Limb (tissue), 2 donors: Measurements from ENCODE around the gene BACH2.

Experiments used
- DNase-seq, 2 donors: peaks; one replicate each; pipeline ENCODE4 v3.0.0-alpha.2; 2016; ENCODE audit errors: extremely low spot score in 2 of 2

The BACH2 gene

DNA sequence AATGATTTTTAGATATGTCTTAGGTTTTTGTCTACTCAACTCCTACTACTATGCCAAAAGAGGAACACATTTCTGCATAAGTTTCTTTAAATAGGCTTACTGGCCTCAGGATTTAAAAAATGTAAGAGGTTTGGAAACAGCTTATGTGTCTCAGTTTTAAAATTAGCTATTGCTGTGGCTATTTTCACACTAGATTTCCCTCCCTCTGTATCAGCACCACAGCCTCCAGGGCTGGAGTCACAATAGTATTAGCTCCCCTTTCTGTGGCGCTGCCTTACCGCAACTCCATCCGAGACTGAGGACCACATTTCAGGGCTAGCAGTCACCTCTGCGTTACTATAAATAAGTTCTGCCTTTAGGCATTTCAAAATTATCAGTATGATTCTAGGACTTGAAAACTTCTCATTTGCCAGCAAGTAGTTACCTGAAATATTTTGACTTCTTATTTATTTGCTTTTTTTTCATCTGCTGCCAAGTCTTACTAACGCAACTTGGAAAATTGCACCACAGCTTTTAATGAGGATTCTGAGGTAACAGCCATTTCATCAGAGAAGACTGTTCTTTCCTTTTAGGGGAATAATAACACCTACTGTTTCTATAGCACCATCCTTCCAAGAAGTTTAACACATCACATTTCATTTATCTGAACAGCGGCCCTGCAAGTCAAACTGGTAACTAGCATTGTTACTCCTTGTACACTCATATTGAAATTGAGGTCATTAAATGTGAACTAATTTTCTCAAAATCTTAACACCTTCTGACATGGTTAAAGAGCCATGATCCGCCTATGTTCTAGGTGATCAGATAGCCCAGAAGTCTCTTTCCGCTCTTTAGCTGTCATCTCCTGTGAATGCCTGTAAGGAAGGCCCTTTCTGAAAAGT is 296.5 kb downstream of the BACH2 start:
- DNase-seq = no peak

DNA sequence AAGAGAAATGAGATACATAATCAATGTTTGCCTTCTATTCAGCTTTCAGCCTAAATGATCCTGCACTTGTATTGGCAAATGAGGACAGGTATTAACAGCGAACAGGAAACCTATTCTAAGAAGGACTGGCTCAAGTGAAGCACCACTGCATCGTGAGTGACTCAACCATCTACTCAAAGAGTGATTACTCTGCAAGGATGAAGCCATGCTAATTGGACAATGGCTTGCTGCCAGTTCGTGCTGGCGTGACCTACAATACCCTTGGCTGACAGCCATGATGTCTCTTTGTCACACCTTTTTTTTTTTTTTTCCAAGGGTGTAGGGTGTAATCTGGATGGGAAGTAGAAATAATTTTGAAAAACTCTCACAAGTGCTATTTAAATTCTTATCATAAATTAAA is 297.5 kb downstream of the BACH2 start:
- peak in 1 of 2 donors; percentile 57 for DNase-seq

DNA sequence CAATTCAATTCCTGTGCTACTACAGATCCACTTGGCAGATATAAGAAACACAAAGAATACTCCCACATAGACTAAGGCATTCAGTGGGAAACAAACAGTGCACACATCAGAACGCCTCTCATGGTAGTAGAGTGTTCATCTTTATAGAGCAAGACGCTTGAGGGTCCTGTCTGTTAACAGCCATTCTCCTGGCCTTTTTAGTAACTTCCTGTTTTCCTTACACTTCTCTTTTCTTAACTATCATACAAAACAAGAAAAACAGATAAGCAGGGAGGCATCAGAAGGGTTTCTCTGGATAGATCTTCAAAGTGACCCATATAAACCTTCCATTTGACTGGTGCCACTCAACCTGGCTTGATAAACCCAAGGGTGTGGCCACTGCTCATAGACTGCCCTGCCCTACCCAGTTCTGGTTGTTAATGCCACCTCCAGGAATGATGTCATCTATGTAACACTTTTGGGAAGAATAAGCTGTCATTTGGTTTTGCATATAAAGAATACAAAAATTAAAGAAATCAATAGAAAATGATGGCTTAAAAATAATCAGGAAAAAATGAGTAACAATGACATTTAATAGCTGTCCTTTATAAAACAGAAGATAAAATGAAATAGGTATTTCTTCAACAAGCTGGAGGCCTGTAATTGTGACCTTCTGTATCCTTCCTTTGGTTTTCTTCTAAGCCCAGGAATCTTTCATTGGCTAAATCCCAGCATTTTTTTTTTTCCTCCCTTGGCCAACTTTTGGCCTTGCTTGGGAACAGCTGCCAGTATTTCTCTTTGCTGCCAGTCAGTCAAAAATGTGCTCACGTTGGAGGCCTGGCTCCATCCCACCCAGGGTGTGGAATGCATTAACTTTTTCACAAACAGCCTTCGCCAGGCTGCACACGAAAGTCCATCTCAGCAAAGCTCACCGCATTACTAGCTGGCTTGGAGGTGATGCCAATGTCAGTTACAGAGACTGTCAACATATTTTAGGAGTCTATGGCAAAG is 298.9 kb downstream of the BACH2 start:
- DNase-seq = peak; percentile 59 to 60

DNA sequence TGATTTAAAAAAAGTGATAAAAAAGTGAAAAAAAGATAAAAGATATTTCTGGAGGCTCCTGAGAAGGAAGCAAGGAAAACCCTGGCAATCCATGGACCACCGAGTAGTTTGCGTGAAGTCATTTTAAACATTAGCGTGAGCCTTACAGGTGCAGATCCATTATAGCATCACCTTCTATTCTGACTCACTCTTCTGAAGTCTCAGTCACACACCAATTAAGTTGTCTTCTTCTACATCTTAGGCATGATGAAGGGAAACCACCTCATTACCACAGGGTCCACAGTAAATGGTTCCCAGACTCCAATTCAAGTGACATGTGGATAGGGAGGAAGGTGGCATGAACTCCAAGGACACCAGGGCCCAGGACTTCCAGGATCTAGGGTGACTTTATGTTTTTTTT is 303.2 kb downstream of the BACH2 start:
- no peak for DNase-seq

DNA sequence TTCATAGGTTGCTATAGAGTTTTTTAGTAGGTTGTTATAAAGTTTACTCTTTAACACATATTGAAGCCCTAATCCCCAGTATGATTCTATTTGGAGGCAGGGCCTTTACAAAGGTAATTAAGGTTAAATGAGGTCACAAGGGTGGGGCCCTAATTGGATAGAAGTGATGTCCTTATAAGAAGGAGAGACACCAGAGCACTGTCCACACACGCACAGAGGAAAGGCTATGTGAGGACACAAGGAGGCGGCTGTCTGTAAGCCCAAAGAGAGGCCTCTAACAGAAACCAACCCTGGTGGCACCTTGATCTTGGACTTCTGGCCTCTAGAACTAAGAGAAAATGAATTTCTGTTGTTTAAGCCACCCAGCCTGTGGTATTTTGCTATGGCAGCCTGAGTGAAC is 303.8 kb downstream of the BACH2 start:
- DNase-seq = no peak

DNA sequence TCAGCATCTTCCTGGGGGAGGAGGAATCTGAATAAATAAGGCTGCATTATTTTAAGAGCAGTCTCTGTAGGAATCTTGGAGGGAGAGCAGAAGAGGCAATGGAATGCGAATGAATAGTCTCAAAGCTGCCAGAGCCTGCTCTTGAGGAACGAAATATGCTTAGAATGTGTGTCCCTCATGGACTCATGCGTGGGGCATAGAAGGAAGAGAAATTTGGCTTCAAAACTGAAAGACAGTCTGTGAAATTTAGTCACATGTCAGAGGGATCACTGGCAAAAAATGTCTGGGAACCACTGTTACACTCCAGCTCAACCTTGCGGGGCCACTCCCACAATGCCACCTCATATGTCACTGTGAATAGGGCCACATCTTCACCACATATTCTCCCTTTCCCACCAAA is 306.9 kb downstream of the BACH2 start:
- DNase-seq = no peak

DNA sequence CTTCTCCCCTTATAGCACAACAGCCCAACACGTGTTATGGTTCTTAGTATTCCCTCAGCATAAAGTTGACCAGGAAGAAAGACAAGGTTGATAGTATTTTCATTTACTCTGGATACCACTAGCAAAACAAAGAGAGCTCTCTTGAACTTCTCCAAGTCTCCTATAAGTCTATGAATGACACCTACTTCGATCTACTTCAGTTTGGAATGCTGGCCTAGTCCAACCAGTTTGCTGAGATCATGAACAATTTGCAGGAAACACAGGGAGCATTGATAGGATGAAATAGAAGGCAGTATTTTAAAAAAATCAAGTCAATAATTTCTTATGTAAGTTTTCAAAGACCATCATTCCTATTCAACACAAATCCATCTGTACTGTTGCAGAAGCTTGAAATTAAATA is 308.8 kb downstream of the BACH2 start:
- no peak for DNase-seq

DNA sequence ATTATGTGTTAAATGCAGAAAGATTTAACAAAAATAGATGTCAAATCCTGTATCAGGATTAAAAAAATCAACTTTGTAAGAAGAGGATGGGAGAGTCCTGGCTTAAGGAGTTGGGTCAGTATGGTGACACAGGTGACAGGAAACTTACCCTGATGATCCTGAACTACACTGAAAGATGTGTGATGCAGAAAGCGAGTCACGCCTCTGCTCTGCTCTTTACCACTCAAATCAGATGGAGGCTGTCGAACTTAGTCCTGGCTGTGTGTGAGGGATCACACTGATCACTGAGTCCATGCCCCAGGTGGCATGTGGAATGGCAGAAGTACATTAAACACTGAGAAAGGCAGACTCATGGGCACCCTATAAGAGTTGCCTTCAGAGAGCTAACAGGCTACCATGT is 309.5 kb downstream of the BACH2 start:
- no peak for DNase-seq

DNA sequence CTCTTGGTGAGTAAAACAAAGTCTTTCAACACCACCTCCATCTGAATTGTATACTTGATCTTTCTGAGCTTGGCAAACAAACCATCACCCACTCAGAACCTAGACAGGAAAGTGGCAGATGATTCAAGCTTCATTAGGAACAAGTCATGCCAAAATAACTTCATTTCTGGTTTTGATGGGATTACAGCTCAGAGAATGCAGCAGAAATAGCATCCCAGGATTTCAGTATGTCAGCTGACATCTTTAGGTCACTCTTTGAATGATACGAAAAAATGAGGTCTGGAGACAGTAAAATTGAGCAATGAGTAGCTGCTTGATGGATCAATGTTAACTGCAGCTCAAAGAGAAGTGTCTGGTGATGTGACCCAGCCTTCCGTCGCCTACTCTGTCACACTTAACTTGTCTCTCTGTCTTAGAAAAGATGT is 310.0 kb downstream of the BACH2 start:
- no peak for DNase-seq

DNA sequence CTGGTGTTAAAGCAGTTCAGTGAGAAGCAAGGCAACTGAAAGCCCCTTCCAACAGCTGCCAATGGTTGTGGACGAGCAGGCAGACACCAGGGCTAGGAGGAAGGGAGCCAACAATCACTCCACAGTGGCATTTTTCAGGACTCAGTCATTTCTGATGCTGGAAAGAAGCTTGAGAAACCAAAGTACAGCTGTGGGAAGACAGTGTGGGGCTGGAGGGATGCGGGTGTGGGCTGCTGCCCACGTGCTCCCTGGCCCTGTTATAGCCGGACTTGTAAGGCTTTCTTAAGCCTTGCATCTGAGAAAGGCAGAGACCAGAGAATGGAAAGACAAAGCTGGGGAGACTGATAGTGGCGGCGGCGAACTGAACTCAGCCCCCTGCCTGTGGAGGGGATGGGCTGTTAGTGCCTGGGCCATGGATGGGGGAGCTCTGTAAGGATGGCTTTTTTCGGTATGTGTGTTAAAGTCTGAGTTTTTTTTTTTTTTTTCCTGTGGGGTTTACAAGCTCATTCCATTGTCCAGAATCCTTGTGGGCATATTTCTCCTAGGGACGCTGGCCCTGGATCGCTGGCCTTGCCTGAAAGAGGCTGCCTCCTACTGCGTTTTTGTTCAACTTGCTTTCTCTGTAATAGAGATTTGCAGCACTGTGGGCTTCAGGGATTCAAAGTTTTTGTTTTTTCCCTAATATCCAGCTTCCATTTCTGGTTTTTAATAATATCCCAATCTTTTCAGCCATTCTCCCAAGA is 310.7 kb downstream of the BACH2 start:
- DNase-seq = peak; percentile 50 to 52

DNA sequence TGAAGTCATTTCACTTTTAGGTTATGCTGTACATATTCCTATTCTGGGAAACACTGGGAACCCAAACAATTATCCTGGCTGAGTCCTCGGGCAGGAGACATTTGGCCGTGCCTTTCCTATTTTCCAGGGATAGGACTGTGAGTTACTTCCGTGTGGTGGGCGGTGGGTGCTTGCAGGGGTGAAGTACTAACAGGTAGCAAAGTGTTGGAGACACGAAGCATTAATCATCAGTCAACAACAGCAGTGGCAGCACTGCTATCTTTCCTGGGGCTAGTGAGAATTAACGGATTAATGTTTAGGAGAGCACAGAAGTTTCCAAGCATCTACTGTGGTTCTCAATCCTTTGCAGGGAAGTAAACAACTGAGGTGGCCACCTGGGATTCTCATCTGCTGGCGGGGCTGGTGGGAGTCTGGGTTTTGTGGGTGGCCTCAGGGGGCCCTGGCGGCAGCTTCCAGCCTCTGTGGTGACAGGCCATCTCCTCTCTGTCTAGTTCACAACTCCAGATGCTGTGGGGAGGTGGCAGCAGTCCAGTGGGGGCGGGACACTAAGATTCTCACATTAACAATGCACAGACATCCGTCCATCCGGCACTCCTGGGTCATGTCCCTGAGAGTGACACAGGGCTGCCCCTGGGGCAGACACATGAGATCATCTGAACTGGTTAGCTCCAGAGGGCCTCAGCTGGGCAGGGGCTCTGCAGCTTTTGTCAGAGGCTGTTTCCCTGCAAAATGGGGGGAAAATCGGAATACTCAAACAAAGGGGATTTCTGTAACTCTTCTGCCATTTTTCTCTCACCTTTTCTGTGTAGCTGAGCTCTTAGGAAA is 311.5 kb downstream of the BACH2 start:
- peak in 1 of 2 donors; percentile 70 for DNase-seq

DNA sequence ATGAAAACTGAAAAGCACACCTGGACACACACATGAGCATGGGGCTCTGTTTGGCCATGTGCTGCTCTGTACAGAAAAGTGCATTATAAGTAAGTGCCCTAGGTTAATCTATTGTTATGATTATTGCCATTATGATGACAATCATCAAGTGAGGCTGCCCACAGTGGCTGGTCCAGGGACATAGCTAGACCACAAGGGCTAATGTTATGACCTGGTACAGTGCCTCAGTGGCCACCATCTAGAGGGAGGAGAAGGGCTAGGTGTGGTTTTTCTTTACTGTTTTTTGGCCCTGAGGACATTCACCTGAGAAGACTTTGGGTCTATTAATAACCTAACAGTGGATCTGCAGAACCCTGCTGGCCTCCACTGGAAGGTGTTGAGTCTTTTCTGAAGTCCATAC is 316.3 kb downstream of the BACH2 start:
- DNase-seq = no peak

DNA sequence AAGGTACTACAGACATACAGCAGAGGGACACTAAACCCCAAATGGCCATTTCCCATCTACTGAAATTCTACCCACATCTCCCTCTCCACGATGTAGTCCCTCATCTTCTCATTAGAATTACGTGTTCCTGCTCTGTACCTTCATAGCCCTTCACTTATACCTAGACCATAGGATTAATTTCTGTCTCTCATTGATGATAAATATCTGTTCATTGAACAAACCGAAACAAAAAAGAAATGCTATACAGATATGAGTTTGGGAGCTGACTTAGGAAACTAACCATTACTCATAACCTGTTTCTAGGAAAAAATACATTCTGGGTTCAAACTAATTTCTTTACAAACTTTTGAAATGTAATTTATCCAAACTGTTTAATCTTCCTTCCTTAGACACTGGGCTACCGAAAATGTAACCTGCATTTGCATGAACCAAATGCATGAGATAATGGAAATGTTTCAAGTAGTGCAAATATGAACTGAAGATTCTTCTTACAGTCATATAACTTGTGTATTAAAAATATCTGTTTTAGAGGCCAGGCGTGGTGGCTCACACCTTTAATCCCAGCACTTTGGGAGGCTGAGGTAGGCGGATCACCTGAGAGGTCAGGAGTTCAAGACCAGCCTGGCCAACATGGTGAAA is 317.0 kb downstream of the BACH2 start:
- DNase-seq = no peak

DNA sequence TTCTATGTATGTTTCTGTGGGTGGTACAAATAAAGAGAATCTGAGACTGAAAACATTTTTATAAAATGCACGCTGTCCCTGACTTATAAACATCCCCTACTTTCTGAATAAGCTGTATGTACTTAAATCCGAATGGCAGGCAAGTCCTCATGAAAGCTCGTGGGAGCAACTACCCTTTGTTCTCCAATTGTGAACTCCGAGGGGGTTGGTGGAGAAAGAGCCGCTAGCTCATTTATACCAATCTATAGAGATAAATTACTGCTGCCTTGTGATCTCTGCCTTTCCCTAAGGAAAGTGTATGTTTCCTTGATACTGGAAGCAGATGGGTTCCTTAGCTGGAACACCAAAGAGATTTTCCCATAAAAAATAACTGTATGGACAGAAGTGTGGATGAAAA is 317.9 kb downstream of the BACH2 start:
- DNase-seq = no peak

DNA sequence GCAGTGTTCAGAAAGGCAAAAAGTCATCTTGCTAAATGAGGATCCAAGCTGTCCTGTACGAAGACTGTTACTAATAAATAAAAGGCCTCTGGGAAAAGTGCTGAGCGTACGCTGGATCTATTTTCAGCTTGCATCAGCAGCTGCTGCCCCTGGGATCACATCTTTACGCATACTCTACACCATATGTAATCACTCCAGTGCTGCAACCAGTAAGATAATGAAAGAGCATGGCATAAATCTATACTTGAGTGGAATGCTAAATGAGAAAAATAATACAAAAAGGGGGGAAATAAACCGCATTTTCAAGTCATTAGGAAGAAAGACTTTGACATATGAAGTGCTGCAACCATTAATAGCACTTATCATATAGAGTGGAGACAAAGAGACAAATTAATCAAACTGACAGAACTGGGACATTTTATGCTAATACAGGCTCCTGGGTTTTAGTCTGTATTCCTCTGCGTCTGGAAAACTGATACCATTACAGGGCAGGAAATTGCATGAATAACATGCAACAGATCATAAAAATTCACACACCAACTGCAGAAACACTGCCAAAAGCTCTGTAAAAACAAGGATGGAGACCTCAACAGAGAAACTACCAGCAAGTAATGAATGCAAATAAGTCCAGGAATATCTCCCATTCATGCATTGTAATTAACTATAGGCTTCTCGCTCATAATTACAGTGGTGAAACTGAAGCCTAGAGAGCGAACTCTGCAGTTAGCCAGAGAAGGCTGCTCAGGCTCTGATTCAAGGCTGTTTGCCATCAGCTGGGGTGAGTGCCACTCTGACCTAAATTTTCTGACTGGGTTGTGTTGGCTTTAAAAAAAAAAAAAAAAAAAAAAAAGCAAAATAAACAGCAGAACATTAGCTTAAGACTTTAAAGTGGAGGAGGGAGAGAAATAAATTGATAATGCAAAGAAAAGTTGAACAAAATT is 318.6 kb downstream of the BACH2 start:
- peak; percentile 59 to 83 for DNase-seq

DNA sequence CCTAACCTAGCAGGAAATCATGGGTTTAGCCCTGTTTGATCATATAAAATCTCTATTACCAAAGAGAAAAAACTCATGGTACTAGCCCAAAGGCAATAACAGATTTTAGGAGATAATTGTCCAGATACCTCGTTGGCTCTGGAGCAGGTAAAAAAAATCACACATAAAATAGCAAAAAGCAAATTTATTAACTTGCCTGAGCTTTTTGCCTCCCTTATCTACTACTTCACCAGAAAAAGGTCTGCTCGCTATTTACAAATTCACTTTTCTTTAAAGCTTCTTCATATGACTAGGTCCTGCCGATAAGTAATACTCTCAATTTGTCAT is 320.0 kb downstream of the BACH2 start:
- DNase-seq = no peak

DNA sequence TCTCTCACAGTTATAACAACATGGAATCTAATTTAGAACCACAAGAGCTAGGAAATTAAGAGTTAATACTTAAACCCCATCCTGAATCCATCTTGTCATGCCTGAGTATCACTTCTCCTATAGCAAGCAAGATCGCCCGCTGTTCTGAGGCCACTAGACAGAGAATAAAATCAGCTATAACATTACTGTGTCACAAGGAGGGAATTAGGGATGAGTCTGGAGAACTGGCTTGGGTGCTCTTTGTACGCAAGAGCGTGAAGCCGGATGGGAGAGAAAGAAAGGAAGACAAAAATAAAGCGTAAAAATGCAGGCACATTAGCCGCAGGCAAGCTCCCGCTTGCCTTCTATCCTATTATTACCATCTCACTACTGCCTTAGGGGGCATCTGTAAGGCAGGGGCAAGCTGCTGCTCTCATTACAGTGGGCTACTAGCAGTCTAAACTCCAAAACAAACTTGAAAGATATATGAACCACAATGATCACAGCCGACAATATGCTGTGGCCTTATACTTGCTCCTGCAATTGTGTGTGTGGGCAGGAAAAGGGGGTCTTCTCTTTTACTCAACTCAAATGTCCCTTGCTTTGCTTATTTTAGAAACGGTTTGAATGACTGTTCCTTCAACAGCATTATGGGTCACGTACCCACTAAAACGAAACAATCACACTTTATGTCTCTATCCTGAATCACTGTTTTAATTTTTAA is 320.5 kb downstream of the BACH2 start:
- no peak for DNase-seq

DNA sequence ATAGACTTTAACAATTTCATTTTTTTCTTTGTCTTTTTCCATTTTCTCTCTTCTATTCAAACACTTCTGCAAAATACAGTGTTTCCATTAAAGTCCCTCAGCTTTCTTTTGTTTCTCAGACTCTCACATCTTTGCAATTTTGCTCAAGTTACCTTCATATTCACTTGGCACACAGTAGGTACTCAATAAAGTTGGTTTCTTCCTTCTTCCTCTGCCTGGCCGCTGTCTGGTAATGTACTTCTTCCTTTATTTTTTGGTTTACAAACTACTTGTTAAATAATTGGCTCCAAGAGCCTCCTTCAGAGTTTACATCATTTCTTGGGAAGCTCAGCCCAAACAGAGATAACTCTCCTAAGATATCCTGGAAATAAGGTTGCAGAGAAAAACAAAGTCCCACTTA is 321.3 kb downstream of the BACH2 start:
- no peak for DNase-seq

DNA sequence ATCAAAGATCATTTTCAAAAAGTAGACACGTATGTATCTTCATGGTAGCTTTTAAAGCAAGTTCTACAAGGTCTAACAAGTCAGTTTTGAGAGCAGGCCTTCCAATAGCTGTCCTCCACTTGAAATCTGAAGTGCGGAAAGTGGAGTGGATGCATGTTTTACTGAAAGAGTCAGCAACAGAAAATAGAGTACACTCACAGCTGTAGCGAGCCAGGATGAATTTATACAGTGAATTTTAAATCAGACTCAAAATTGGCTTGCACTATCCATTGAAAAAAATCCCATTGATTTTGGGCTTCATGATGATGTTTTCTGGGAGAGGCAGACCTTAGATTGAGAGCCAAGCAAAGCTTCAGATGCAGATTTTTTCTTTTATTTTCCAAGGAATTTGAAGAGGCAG is 321.8 kb downstream of the BACH2 start:
- no peak for DNase-seq
